Ovary (tissue), 3 donors: Measurements from ENCODE around the gene TET2.

Experiments used
- CTCF ChIP-seq, 3 donors: fragments of 450-650 bp in 2 of 3; fragments of 200-600 bp in 1 of 3; IDR thresholded peaks; one replicate each; pipeline versions ENCODE4 v1.5.1 to v1.8.0; 2016 to 2022; ENCODE audit warnings: antibody characterized with exemption in 3 of 3, mild to moderate bottlenecking in 1 of 3
- POLR2A ChIP-seq: fragments of 450-650 bp; IDR thresholded peaks from one replicate; pipeline ENCODE4 v1.6.1; 2017; ENCODE audit warnings: antibody characterized with exemption, mild to moderate bottlenecking, moderate library complexity
- donor health status: DM: no; HTN: no; CAD: no.

GRCh38 chr4:105280338-105281123 is 133.9 kb downstream of the TET2 start:
- TF ChIP-seq CTCF (IDR thresholded peaks at IDR 0.05) = no peak
- TF ChIP-seq POLR2A = no peak
